GM19193 (cell line): ENCODE results near the gene DPH7.

Experiments used
- POLR2A ChIP-seq: IDR thresholded peaks from 4 replicates; pipeline ENCODE4 v1.6.1; 2011; ENCODE audit not compliant: insufficient read depth, insufficient read length; ENCODE audit errors: extremely low read depth

Gene DPH7

DNA sequence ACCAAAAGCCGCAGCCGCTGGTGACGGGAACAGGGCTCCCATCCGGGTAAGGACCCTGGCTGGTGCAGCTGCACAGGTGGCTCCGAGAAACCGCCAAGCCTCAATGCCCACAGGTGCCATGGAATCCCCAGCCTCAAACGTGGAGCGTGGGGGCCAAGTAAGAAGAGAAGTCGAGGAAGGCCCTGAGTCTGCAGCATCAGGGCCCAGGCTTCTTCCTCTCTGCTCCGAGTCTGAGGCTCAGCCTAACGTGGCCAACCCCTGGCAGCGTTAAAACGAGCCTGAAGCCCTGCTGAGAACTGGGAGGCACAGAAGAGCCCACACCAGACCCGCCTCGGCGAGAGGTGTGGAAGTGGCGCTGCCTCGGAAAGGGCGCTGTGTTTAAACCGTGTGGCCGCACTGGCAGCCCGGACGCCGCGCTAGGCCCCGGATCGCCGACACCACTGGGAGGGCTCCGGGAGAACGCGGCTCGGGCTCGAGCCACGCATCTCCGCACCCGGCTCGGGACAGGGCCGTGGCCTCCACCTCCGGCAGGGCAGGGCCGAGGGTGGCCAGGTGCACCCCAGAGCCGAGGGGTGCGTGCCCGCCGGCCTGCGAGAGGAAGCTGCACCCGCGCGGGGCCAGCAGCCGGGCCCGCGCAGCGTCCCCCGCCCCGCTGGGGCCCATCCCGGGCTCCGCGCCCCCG is 10.9 kb upstream of the DPH7 start:
- no peak for TF ChIP-seq POLR2A

DNA sequence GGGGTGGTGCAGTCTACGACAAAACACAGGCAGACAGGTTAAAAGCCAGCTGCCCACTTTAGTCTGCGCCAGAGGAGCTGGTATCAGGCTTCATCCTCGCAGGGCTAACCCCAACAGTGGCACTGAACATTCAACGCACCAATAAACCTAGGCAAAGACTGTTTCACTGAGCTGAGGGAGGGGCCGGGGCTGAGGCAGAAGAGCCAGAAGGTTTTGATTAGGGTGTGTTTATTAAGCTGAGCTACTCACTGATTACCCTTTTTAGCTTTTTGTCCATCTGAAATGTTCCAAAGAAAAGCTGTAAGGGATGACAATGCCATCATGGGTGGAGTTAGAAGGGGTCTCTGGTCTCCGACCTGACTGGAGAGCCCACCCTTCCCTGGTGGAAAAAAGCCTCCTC is 10.2 kb upstream of the DPH7 start:
- no peak for TF ChIP-seq POLR2A

GRCh38 chr9:137588311-137588710 is 9.6 kb upstream of the DPH7 start:
- TF ChIP-seq POLR2A = no peak

DNA sequence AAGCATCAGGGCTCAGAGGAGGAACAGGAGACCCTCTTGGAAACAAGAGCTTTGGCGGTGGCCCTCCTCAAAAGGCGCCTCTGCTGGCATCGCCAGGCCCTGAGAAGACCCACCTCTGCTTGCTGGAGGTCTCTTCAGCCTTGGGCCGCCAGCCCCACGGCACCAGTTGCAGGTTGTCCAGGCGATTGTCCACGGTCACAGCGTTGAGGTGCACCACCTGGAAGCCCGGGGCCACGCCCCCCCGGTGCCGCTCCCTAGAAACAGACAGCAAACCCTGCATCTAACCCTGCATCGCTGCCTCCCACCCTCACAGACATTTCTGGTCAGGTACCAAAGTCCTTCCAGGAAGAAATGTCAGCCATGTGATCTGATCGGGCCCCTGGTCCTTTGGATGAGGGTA is 8.1 kb upstream of the DPH7 start:
- TF ChIP-seq POLR2A = no peak

DNA sequence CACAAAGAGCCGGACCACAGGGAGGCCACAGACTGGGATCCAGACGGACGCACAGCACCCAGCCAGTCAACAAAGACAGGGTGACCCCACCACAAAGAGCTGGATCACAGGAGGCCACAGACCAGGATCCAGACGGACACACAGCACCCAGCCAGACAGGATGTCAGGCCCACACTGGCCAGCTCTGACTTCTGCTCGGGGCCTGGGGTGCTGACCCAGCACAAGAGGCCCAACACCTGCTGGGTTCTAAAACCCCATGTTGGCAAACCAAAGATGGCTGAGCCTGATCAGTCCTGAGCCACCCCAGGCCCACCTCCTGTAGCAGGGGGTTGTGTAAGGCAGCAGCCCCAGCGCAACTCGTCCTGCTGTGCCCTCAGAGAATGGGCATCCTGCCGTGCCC is 5.2 kb upstream of the DPH7 start:
- no peak for TF ChIP-seq POLR2A

DNA sequence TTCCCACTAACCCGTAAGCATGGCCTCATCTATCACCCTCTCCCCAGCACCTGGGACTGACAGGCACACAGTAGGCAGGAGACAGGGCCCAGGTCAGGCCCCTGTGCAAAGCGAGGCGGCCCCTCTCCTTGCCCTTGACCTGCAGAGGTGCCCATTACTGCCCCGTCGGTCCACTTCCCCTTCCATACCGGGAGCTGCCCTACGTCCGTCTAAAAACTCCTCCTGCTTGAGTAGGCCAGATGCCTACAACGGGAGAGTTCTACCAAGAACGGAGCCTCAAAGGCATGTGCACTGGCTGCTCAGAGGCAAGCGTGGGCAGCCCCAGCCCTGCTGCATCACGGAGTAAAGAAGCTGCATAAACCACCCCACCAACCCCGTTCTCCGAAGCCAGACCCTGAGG is 4.6 kb upstream of the DPH7 start:
- no peak for TF ChIP-seq POLR2A

DNA sequence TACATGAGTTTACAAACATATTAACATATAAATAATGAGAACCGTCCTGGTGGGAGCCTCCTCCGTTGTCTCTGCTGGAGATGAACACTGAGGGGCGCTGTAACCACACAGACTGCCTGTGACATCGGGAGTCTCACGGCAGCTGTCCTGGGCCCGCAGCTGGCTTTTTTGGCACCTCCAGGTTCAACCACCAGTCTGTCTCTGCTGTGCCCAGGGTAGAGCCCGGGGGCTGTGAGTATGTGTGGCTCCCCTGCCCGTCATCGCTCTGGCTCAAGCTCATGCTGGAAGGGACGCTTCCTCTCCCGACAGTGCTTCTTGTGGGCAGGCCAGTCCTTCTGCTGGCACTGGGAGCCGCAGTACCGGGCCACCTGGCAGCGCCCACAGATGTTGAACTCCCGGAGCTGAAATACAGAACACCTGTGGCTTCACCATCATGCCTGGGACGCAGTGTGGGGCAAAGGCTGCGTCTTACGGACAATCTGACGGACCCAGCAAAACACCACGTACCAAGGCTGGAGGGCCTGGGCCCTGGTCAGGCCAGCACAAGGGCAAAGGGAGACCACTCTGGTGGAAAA is 3.6 kb upstream of the DPH7 start:
- no peak for TF ChIP-seq POLR2A

DNA sequence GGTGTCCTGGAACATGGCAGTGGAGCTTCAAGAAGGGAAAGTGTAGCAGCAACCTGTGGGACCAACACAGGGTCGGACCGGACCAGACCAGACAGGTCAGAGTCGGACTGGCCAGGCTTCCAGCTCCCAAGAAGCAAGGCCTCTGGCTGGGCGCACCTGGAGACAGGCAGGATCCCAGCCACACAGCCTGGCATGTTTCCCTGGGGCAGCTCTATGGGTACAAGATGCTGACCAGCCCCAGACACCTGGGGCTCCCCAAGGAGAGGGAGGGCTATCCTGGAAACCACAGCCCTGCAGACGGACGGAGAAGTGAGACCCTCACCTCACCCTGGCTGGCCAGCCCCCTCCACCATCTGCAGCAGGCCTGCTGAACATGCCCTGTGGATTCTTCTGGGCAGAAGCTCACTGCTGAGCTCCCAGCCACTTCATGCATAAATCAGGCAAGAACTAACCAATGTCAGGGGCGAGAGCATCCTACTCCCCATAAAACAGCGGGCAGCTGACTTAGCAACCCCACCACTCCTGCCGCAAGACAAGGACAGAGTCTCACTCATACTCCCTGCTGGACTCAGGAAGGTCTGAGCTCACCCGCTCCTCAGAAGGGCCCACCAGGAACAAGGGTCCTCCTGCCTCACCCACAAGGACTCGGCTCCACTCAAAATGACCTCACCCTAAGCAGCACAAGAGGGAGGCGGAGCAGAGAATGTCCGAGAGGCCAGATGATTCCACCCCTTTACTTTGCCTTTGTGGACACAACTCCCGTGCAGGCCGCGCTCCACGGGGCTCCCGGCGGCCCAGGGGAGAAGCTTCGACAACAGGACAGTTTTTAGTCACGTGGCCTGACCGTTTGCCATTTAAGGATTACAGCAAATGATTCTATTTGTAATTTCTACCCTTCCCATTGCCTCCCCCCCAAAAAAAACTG is 2.9 kb upstream of the DPH7 start:
- no peak for TF ChIP-seq POLR2A

DNA sequence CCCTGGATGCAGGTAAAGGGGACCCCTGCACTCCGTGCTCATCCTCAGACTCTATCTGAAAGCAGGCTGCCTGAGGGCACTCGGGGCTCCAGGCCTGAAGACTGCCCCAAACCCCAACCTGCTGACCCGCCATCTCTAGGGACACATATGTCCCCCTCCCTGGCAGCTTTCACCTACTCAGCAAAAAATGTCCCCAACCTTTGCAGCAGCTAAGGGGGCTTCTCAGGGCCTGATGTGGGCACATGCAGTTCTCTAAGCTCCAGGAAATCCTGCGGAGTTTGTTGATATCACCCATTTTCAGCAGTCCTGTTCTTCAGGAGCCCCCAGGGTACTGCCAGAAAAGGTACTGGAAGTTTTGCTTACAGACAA is 2.2 kb upstream of the DPH7 start:
- no peak for TF ChIP-seq POLR2A

GRCh38 chr9:137580209-137580953 is 1.7 kb upstream of the DPH7 start:
- no peak for TF ChIP-seq POLR2A

DNA sequence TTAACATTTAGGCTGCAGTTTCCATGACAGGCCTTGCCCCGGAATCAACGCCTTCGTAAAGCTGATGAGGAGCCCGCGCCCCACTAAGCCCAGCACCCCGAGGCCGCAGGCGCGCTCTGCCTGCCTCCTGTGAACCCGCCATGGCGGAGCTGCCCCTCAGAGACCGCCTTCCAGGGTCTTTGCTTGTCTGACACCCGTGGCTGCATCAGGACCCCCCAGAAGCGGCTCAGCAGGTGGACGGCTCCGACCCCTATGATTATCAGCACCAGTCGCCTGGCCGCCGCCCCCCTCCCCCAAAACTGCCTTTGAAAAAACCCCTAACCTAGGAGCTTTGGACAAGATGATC is 507 bp upstream of the DPH7 start:
- TF ChIP-seq POLR2A = no peak

- TF ChIP-seq POLR2A = no peak
These were observed 2.9 kb downstream of the DPH7 start for GRCh38 chr9:137575716-137576411.

DNA sequence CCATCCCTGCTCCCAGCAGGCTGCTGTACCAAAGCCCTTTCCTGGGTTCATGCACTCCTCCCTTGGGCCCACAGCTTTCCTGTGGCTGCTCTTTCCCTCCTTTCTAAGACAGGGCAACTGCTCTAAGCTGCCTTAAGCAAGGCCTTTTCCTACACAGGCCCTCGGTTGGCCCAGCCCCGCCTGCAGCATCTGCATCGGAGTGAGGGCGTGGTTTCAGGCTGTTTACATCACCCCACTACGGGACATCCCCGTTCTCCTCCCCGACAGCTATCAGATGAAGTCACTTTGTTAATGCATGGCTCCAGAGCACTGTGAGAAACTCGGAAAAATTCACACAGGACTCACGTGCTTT is 3.4 kb downstream of the DPH7 start:
- no peak for TF ChIP-seq POLR2A

DNA sequence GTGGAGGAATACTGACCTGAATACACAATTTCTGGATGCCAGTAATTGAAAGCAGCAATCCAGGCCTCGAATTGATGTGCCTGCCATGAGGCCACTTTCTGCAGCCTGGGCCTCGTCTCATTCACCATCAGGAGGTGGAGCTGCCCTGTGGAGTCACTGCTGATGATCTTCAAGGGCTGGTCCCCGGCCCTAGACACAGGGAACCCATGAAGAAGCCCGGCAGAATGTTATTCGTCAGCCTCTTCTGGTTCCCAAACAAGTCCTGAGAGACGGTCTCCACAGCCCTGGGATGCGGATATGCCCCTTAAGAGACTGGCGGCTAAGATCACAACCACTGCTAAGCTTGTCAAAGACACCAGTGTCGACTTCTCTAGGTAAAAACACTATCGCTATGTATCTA is 4.5 kb downstream of the DPH7 start:
- no peak for TF ChIP-seq POLR2A

DNA sequence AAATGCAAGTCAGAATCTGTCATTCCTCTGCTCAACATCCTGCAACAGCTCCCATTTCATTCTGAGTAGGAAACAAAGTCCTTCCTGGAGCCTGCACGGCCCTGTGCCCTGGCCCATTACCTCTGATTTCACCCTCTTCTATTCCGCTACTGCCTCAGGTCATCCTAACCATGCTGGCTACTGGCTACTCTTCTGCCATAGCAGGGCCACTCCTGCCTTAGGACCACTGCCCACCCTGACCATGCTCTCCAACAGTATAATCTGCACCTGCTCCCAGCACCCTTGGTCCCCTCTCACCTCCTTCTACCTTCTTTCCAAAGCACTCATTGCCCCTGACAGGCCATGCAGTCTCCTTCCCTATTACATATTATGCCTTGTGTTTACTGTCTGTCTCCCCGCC is 8.2 kb downstream of the DPH7 start:
- TF ChIP-seq POLR2A = no peak
